ENCODE data around the gene TOM1L2.
A peak's percentile ranks its signal among the peaks of the same experiment; 100 is the strongest.

The TOM1L2 gene

DNA sequence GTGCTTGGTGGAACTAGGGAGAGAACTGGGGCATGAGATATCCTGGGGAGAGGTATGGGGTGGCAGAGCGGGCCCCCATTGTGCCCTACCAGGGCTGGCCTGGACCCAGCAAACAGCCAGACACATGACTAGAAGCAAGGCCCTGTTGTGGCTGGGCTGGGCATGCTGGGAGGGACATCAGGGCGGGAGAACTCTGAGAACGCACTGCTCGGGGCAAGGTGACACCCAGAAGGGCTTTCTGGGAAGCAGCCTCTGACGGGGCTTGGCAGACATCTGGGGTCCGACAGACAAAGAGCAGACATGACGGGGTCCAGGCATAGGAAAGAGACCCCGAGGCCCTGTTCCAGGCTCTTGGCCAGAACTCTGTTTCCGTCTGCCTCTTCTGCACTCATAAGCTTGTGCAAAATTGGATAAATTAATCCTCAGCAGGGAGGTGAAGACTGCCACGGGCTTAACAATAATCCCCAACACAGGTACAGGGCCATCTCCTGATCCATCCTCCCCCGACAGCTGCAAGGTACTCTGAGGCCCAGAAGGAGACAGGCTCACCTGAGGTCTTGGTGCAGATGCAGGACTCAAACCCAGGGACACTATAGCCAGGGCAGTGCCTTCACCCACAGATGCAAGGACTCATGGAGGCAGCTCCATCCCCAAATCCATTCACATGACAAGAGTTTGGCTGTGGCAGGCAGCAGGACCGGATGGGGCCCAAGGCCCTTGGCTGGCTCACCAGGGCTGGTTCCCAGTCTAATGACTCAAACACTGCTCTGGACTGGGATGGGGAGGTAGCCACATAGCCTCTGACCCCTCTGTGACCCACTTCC is 140.8 kb downstream of the TOM1L2 start:
- DNase-seq = no peak

DNA sequence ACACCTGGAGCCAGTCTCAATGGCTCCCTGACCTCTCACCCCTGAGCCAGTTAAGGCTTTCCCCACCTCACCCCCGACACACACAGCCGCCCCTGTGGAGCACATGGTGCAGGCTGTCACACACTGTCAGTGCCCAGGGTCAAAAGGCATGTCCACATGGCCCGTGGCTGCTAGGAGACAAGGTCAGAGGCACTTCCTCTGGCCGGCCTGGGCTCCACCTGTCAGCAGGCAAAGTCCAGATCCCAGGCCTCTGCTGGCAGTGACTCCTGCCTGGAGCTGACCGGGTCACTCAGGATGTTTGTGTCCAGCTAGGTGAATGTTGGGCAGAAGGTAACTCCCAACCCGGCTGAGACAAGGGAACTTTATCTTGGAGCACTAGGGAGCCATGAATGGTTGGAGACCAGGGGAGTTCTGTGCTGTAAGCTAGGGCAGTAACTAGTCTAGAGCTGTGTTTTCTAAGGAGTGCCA is 141.4 kb downstream of the TOM1L2 start:
- no peak for DNase-seq

DNA sequence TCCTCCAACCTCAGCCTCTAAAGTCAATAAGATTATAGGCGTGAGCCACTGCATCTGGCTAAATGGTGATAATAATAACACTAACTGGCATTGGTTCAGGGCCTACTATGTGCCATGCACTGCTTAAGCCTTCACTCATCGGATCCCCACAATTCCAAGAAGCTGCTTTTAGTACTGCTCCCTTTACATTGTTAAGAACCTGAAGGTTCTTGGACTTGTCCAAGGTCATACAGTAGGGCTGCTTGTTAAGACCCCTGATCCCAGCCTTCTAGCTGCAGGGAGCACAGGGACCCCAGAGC is 142.0 kb downstream of the TOM1L2 start:
- no peak for DNase-seq

DNA sequence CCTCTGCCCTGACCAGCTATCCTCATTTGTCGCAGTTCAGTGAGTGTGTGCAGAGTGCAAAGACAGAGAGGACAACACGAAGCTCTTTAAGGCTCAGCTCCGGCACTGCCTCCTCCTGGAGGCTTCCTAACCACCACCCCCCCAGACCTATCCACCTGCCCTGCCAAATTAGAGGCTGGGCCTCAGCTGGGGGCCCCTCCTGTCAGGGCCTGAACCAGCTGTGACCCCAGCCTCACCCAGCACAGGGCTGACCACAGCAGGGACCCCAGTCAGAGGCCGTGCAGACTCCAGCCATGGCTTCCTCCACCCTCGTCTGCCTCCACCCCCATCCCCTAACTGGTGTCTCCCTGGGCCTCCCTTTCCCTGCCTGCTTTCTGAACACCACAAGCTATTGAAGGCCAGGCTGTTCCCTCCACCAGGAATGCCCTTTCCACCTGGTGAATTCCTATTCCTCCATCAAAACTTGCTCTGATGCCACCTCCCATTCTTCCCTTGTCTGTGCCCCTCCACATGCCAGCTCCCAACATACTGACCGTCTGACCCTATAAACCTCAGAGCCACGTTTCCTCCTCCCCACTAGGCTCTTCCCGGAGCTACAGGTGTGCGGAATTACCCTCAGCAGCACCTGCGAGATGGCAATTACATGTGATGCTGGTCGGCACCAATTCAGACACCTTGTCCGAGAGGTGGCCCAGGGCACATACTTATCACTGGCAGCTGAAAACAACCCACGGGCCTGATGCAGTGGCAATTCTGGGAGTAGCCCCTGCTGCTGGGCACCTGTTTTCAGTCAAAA is 144.2 kb downstream of the TOM1L2 start:
- DNase-seq = no peak

DNA sequence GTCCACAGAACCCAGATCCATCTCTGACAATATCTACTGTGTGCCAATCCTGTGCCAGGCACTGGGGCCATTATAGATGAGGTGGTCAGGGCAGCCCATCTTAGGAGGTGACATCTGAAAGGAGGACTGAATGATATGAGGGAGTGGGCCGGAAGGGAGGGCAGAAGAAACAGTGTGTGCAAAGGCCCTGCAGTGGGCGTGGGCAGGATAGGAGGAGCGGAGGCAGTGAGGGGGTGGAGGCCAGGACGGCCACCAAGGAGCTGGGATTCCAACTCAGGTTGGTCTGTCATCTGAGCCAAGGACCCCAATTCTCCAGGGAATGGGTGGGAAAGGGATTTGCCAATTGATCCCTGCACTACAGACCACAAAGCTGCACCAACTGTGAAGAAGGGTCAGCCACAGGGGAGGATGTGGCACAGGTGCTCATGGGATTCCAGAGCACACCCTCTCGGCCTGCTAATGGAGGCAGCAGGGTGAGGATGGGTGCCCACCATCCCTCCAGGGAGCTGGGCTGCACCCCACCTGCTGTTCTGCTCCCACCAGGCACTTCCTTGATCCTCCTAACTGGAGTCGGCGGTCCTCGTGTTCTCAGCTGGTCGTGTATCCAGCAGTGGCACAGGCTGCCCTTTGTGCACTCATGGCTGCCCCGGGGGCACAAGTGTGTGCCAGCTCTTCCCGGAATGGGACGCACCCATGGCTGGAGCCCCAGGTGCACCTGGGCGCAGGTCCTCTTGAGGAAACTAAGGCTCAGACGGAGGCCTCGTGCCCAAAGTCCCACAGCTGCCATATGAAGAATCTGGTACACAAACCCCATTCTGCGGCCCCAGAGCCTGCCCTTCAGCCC is 145.0 kb downstream of the TOM1L2 start:
- no peak for DNase-seq

DNA sequence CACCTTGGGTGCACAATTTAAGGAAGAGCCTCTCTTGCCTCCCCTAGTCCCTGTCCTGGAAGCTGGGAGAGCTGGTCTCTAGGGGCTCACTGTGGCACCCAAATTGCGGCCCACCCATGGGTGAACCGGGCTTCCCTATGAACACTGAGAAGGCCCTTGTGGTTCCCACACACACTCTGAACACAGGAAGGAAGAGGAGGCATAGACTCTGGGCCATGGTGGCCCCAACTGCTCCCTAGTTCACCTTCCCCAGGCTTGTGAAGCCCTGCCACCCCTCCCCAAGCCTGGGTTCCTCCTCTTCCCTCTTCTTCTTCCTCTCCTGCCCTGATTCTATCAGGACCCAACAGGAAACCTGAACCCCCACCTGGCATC is 145.9 kb downstream of the TOM1L2 start:
- DNase-seq = no peak

DNA sequence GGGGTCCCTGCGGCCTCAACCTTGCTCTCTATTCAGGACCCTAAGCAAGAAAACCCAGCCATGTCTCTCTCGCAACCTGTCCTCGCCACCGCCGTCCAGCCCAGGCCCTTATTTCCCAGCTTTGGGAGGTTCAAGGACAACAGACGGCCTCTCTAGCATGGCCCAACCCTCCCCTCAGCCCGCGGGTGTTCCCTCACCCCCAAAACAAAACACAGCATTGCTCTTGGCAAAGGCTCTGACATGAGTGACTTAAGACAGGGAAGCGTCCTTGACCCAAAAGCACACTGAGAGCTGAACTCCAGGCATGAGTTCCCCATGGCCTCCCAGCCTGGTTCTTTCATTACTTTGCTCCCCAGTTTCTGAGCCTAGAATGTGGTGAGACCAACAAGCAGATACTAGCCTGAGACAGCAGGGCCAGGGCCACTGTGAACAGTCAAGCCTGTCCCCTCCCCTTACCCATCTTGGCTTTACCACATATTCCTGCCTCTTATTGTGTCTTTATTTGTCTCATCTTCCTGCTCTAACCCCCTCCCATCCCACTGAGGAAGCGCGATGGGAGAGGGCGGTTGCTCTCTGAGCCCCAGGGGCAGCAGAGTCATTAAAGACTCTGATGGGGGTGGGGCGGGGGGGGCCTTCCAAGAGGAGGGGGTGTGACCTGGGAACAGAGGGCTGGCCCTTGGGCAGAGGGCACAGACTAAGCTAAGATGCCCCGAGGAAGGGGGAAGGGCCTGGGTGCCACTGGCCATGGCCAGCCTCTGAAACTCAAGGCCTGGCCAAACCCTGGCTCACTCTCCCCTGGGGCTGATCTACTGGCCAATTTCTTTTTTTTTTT is 147.2 kb downstream of the TOM1L2 start:
- no peak for DNase-seq

DNA sequence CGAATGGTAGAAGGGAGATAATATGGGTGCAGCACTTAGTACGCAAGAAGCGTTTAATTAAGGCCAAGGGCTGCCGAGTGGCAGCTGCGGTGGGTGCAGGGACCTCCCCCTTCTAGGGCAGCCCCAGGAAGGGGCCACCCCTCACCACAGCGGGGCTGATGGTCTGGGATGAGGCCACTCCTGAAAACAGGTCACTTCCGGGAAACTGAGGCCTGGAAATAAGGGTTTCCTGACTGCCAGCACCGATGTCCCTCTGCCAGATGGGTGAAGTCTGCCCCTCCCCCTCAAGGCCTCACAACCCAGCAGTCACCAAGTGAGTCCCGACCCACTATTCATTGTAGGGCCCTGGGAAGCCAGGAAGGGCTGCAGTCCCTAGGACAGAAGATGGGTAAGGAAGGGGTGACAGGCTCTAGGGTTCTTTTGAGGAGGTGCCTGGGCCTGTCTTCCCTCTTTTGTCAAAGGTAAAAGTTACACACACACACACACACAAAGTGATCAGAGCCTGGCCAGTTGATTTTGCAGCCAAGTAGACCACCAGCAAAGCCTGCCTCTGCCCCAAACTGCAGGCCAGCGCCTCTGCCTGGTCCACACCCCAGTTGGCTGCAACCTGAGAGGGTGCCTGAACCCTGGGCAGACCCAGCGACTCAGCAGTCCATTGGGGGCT is 147.9 kb downstream of the TOM1L2 start:
- no peak for DNase-seq

DNA sequence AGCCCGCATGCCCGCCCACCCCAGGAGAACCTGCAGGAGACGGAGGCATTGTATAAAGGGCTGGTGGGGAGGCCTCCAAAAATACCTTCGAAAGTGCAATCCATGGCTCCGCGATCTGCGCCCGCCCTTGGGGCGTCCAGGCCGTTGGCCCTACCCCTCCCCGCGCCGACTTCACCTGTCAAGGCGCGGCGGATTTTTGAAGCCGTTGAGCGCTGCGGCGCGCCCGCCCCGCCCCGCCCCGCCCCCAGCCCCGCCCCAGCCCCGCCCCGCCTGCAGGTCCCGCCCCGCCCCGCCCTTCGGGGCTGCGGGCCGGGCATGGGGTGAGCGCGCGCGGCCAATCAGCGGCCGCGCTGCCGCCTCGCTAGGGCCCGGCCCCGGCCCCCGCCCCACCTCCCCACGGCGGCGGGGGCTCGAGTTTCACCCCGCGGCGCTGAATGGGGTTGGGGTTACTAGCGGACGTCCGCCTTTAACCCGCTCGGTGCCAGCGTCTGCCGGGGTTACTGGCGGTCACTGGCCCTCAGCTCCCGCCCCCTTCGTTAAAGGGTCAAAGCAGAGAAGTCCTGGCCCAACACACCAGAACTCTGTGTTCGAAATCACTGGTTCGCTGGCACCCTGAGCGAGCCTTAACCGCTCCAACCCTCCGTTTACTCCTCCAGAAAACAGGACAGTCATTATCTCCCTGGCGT is 148.6 kb downstream of the TOM1L2 start:
- peak; percentile 85 for DNase-seq

DNA sequence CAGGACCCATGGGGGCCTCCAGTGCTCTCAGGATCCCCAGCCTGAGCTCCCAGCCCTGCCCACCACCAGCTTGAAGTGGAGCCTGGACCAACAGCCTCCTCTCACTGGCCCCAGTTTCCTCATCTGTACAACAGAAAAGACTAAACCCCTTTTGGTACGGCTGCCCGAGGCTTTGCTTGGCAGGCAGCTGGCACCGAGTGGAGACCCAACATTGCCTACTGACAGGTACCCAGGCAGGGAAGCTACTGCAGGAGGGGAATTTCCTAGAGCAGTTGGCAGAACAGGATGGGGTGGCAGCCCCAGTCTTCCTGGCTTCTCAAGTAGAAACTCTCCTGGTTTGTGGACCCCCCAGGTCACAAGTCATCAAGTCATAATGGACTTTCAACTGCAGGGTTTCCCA is 149.6 kb downstream of the TOM1L2 start:
- DNase-seq = no peak

DNA sequence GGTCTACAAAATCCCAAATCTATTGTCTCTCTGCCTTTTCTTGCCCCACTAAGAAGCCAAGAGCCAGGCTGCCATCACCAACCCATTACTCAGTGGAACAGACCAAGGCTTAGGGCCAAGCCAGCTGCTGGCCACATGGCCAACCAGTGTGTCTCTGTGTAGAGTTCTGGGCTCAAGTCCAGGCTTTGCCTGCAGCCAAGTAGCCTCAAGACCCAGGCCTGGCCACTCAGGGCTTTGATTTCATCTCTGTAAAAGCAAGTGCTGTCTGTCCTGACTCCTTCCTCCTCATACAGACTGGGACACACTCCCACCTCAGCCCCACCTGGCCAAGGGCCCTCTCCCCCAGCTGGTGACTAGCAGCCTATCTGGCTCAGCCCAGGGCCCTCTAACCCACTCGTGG is 150.0 kb downstream of the TOM1L2 start:
- peak; percentile 76 for DNase-seq

DNA sequence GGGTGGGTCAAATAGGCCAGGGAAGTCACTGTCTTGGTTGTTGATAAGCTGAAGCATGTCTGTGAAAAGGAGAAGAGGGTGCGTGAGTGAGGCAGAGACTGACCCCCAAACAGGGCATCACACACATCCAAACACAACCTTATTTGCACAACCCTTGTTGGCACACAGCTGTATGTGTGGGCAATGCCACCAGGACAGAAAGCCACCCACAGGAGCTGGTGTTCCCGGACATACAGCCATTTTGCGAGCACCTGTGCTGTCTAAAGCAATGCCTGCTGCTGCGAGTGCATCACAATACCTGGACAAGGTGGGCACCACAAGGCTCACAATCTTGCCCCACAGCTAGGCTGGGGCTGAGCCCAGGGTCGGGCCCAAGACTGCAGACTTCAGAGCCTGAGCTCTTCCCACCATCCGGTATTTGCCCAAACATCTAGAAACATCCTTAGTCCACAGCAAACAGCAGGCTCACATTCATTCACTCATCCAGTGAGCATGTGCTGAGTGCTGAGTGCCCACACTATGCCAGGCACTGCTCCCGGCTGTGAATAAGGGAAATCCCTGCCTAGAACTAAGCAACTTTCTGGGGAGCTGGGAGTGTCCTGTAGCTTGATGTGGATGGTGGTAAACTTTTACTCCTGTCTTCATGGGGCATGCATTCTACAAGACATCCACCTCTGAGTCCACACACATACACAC is 151.6 kb downstream of the TOM1L2 start:
- DNase-seq = no peak

DNA sequence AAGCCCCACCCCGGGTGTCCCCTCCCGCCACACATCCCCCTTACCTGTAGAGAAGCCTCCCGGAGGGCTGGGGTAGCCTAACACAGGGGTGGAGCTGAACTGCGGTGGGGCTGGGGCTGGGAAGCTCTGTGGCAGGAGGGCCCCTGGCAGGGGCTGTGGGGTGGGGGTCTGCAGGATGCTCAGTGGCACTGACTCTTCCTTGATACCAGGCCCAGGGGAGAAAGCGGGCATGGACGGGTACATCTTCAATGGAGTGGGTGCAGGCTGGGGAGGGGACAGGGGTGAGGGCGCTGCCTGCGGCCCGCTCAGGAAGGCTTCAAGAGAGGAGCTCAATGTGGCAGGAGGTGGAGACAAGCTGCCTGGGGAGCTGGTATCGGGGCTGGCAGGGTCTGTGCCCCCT is 152.2 kb downstream of the TOM1L2 start:
- no peak for DNase-seq

DNA sequence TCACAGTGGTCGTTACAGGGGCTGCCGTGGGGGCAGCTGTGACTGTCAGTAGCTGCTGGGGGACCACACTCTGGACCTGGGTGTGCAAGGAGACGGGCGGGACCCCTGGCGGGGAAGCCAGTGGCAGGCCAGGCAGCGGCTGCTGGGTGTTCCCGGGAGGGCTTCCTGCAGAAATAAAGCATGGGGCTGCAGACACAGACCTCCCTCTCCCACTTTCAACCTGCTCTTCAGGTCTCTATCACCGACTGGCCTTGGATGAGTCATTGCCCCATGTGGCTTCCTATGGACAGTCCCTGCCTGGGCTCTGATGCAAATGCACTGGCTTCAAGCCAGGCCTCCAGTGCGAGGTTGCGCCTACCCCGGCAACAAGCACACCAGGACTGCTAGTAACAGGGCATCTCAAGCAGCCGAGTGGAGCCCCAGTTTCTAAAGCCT is 152.6 kb downstream of the TOM1L2 start:
- peak; percentile 77 for DNase-seq

DNA sequence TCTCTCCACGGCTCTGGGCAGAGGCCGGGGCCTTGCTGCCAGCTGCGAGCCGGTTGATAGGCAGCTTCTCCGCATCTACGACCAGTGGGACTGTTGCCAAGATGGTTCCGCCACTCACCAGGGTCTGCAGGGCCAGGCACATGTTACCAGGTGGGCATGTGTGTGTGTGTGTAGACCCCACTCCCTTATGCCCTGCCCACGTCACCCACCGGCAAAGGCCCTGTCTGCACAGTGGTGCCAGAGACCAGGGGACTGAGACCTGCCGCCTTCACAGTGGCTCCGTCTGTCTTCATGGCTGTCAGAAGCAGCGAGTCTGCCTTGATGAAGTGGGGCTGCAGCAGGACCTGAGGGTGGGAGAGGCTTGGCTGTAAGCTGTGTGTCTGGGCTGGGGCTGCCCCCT is 153.1 kb downstream of the TOM1L2 start:
- DNase-seq = no peak

DNA sequence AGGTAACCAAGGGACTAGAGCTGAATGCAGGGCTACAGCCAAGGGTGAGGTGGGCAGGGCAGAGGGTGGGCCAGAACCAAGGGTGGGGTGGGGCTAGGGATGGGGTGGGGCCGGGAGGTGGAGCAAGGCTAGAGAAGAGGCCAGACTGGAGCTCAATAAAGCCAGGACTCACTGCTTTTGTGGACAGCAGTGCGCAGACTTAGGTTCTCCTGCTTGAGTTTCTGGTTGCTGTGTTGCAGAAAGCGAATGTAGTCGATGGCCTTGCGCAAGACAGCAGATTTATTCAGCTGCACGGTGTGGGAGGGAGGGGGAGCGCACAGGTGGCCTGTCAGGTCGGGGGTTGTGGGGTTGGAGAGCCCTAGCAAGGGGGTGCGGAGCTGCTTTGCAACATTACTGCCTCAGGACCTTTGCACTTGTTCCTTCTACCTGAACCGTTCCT is 154.1 kb downstream of the TOM1L2 start:
- DNase-seq = no peak

DNA sequence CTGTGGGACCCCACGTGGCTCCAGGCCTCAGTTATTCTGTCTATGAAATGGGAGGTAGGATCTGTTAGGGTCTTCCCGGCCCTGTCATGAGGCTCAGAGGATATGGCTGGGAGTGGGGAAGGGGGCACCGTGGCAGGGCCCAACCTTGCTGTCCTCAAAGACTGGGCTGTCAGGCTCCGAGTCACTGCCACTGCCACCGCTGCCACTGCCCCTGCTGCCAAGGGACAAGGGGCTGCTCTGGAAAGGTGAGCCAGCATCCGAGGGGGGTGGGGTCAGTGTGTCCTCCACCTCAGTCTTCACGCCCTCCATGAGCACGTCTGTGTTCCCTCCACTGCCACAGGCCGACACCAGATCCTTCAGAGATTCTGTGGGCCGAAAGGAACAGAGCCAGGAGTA is 154.7 kb downstream of the TOM1L2 start:
- DNase-seq = no peak

DNA sequence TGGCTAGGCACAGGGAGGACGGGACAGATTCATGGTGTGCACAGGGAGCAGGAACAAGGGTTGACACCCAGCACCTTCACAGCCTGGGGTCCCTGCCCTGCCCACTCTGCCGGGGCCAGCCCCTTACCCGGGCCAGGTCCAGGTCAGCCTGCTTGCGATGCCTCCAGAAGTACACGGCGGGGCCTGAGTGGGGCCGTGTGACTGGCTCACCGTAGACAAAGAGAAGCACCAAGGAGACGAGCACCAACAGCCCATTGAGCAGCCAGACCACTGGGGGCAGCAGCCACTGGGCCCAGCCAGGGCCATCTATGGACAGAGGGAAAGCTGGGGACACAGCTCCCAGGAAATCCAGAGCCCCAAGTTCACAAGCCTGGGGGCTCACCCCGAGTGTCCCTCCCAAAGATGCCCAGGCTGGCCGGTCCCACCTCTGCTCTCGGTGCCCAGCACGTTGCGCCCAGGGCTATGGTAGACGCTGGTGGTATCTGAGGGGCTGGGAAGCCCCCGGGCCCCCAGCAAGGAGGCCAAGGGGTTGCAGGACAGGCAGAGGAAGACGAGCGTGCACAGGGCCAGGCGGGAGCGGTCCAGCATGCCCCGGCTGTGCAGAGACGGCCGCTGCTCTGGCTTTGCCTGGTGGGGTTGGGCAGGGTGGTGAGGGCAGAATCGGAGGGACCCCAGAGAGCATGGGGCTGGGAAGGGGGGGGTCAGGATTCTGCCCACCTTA is 155.2 kb downstream of the TOM1L2 start:
- no peak for DNase-seq

DNA sequence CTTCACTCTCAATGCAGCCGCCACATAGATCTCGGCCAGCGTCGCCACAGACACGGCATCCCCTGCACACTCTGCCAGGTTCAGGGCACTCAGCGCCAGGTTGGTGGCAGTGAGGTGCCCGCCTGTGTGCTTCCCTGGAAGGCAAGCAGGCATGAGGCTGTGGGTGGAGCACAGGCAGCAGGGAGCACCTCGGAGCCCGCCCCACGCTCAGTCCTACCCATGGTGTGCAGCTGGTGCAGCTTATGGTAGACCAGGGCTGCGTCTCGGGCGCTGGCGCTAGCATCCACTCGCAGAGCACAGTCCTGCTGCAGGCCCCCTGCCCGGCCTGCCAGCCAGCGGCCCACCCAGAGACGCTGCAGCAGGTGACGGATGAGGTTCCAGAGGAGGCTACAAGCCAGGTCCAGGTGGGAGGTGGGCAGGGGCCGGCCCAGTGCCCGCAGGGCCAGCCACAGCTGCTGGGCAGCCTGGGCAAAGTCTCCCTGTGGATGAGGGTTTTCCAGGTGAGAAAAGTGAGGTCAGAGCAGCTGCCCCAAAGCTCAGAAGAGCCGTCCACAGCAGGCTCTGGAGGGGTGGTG is 155.9 kb downstream of the TOM1L2 start:
- no peak for DNase-seq
